Natural killer cell (primary cell): ENCODE data around the gene ELP4. TPM values are rescaled to one million over a fixed set of nuclear protein-coding genes. Genes with fewer than 3 reads are reported as not detected.
"Not testable (repeated sequence)": the region's sequence is repeated elsewhere in the genome, so short reads cannot be mapped to it uniquely, and the experiment has no call there.

ENCODE experiments used
- ATAC-seq, 3 donors: fragments of 150-1000 bp in 2 of 3; fragments of 200-7000 bp in 1 of 3; cut with Tn5 transposase; 1 replicate in 1 of 3; 2 replicates in 2 of 3; pipeline ENCODE4 v1.10.0; 2021; ENCODE audit warnings: mild to moderate bottlenecking in 2 of 3, moderate library complexity in 2 of 3
- DNase-seq, 2 donors: peaks; one replicate each; pipeline versions ENCODE4 v3.0.0 to v3.0.0-alpha.2; 2013 to 2021; ENCODE audit warnings: mixed read lengths in 1 of 2
- H3K27ac ChIP-seq: one replicate; pipeline ENCODE4 v1.5.1; 2013; ENCODE audit warnings: mild to moderate bottlenecking, low read length
- H3K27me3 ChIP-seq: one replicate; pipeline ENCODE4 v1.6.1; 2013; ENCODE audit warnings: low read length; ENCODE audit not compliant: control insufficient read depth, insufficient read depth
- H3K36me3 ChIP-seq: one replicate; pipeline ENCODE4 v1.6.1; 2013; ENCODE audit warnings: low read length; ENCODE audit not compliant: control insufficient read depth, insufficient read depth
- H3K4me1 ChIP-seq: one replicate; pipeline ENCODE4 v1.6.1; 2013; ENCODE audit warnings: low read length; ENCODE audit not compliant: control insufficient read depth, insufficient read depth
- H3K4me3 ChIP-seq: one replicate; pipeline ENCODE4 v1.5.1; 2013; ENCODE audit warnings: low read length
- H3K9me3 ChIP-seq: one replicate; pipeline ENCODE4 v1.6.1; 2013; ENCODE audit warnings: low read length; ENCODE audit not compliant: control insufficient read depth, insufficient read depth
- H3K27ac Mint-ChIP-seq, 2 donors: one replicate each; pipeline ENCODE4 v1.8.0; 2022; ENCODE audit warnings: mild to moderate bottlenecking in 2 of 2, mixed read lengths in 2 of 2, moderate library complexity in 1 of 2
- H3K27me3 Mint-ChIP-seq, 2 donors: one replicate each; pipeline ENCODE4 v1.8.0; 2022; ENCODE audit warnings: low read depth in 2 of 2, mixed read lengths in 2 of 2
- H3K36me3 Mint-ChIP-seq: one replicate; pipeline ENCODE4 v1.8.0; 2022; ENCODE audit warnings: mixed read lengths
- H3K4me1 Mint-ChIP-seq, 2 donors: one replicate each; pipeline ENCODE4 v1.8.0; 2022; ENCODE audit warnings: mixed read lengths in 2 of 2
- H3K4me3 Mint-ChIP-seq: one replicate; pipeline ENCODE4 v1.8.0; 2022; ENCODE audit warnings: mild to moderate bottlenecking, moderate library complexity, mixed read lengths
- H3K9me3 Mint-ChIP-seq, 2 donors: one replicate each; pipeline ENCODE4 v1.8.0; 2022; ENCODE audit warnings: mixed read lengths in 2 of 2
- WGBS: methylation state at CpG from one replicate; pipeline ENCODE4 v1.1.7; 2013; ENCODE audit warnings: missing lambda C conversion rate; ENCODE audit not compliant: insufficient coverage; 5-methylcytosine and 5-hydroxymethylcytosine counted together
- intact Hi-C: fragments of 100-400 bp; cut with micrococcal nuclease; formaldehyde crosslinking; loops from one replicate; pipeline ENCODE4 v1.14.2; 2022
- total RNA-seq, 4 donors: library from RNA; stranded (reverse); fragments of 120-200 nt in 1 of 4; gene quantifications; one replicate each; pipeline versions ENCODE4 v1.2.3 to v1.2.4, GENCODE V29; 2013 to 2022
- TF ChIP-seq, protein P1 (sequence below): fragments of 200-600 bp; IDR thresholded peaks from one replicate; pipeline ENCODE4 v1.8.0; 2022; ENCODE audit warnings: antibody characterized with exemption

Gene ELP4
- total RNA-seq, 3 donors from 2014 or later (not counting 1 experiment from before 2014, with no cell fraction given): 22.8 to 29.6 (median 23.4) TPM

DNA sequence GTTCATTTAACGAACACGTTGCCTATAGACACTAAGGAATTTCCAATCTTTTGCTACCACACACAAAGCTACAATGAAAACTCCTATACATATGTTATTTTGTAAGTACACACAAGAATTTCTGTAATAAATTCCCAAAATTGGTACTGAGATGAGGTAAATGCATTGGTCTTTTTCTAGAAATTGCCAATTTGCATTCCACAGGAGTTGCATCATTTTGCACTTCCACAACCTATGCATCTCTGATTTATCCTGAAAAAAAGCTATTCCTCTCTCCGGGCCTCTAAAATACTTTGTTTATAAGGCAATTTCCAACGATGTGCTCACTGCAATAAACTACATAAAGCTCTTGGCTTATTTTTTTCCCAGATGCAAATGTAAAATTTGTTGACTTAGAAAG, 25.1 kb upstream of the ELP4 start:
- peaks cover 9 to 24% of the 10 kb centered on the region in 2 donors for H3K4me1 Mint-ChIP-seq
- Histone ChIP-seq H3K9me3 (no peaks in the 10 kb centered on the region), H3K4me1 (no peaks in the 10 kb centered on the region), H3K27me3 (no peaks in the 10 kb centered on the region), H3K27ac (no peak overlapping the region), H3K4me3 (no peak overlapping the region), H3K36me3 (no peaks in the 10 kb centered on the region)
- no peak for DNase-seq
- H3K9me3 Mint-ChIP-seq: no peaks in the 10 kb centered on the region
- H3K4me3 Mint-ChIP-seq: no peak overlapping the region
- no peaks in the 10 kb centered on the region for H3K27me3 Mint-ChIP-seq
- WGBS: 100% methylated on average over 2 of the region's 4 CpGs
- intact Hi-C loops: no loop called here
- ATAC-seq: no peak
- H3K36me3 Mint-ChIP-seq: no peaks in the 10 kb centered on the region
- H3K27ac Mint-ChIP-seq: no peak overlapping the region
- TF ChIP-seq, protein P1, sequence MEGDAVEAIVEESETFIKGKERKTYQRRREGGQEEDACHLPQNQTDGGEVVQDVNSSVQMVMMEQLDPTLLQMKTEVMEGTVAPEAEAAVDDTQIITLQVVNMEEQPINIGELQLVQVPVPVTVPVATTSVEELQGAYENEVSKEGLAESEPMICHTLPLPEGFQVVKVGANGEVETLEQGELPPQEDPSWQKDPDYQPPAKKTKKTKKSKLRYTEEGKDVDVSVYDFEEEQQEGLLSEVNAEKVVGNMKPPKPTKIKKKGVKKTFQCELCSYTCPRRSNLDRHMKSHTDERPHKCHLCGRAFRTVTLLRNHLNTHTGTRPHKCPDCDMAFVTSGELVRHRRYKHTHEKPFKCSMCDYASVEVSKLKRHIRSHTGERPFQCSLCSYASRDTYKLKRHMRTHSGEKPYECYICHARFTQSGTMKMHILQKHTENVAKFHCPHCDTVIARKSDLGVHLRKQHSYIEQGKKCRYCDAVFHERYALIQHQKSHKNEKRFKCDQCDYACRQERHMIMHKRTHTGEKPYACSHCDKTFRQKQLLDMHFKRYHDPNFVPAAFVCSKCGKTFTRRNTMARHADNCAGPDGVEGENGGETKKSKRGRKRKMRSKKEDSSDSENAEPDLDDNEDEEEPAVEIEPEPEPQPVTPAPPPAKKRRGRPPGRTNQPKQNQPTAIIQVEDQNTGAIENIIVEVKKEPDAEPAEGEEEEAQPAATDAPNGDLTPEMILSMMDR: no peak

DNA sequence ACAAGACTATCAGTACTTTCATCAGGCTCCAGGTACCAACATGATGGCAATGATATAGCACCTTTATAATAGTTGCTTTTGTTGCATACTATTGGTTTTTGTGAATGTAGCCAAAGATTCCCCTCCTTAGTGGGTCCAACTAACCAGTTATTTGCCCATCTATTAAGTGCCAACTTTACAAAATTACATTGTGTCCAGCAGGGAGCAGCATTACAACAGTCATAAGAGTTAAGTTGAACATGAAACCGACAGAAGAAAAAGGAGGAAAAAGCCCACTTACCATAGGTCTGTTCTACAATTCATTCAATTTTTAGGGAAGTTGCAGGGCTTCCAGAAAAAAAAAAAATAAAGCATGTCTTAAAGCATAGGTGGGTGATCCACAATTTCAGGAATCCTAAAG, 21.7 kb upstream of the ELP4 start:
- 40% methylated on average over 1 of the region's 1 CpG for WGBS
- ATAC-seq: no peak
- no peak overlapping the region for H3K27ac Mint-ChIP-seq
- H3K36me3 ChIP-seq: no peaks in the 10 kb centered on the region
- TF ChIP-seq, protein P1: no peak
- H3K27ac ChIP-seq: no peak overlapping the region
- no peaks in the 10 kb centered on the region for H3K9me3 Mint-ChIP-seq
- no peaks in the 10 kb centered on the region for H3K27me3 ChIP-seq
- peak in 1 of 2 donors; percentile 55 for DNase-seq
- no peaks in the 10 kb centered on the region for H3K9me3 ChIP-seq
- no peaks in the 10 kb centered on the region for H3K36me3 Mint-ChIP-seq
- intact Hi-C loops: no loop called here
- H3K4me3 Mint-ChIP-seq: no peak overlapping the region
- peaks cover 25 to 26% of the 10 kb centered on the region in 2 donors for H3K4me1 Mint-ChIP-seq
- no peak overlapping the region for H3K4me3 ChIP-seq
- no peaks in the 10 kb centered on the region for H3K4me1 ChIP-seq
- H3K27me3 Mint-ChIP-seq: no peaks in the 10 kb centered on the region

DNA sequence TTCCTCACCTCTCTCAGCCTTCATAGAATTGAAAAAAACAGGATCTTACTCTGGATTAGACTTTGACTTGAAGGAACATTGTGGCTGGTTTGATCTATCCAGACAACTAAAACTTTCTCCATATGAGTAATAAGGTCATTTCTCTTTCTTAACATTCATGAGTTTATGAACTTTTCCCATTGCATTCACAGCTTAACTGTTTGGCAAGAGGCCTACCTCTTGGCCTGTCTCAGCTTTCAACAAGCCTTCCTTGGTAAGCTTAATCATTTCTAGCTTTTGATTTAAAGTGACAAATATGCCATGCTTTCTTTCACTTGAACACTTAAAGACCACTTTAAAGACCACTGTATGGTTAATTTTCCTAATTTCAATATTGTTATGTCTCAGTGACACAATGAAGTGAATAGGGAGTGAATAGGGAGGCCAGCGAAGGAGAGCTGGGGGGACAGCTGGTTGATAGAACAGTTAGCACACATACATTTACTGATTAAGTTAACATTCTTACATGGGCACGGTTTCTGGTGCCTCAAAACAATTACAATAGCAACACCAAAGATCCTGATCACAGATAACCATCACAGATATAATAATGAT, 17.1 kb upstream of the ELP4 start:
- no peaks in the 10 kb centered on the region for H3K9me3 Mint-ChIP-seq
- Histone ChIP-seq H3K4me3 (no peak overlapping the region), H3K27me3 (no peaks in the 10 kb centered on the region), H3K4me1 (no peaks in the 10 kb centered on the region), H3K36me3 (no peaks in the 10 kb centered on the region), H3K9me3 (no peaks in the 10 kb centered on the region), H3K27ac (no peak overlapping the region)
- H3K4me1 Mint-ChIP-seq: peaks cover 33 to 38% of the 10 kb centered on the region in 2 donors
- TF ChIP-seq, protein P1: no peak
- DNase-seq: no peak
- H3K36me3 Mint-ChIP-seq: no peaks in the 10 kb centered on the region
- no CpG with 5 or more reads among the region's 2 CpGs for WGBS
- ATAC-seq: no peak
- peak overlapping the region in 1 of 2 donors; percentile 14 for H3K27ac Mint-ChIP-seq
- no peak overlapping the region for H3K4me3 Mint-ChIP-seq
- no peaks in the 10 kb centered on the region for H3K27me3 Mint-ChIP-seq
- intact Hi-C loops: no loop called here

GRCh38 chr11:31493235-31493634, 16.3 kb upstream of the ELP4 start:
- Mint-ChIP-seq H3K27ac (no peak overlapping the region), H3K36me3 (no peaks in the 10 kb centered on the region)
- intact Hi-C loops: no loop called here

GRCh38 chr11:31493762-31494161, 15.8 kb upstream of the ELP4 start:
- H3K4me1 ChIP-seq, DNase-seq, ATAC-seq, H3K27me3 ChIP-seq, intact Hi-C loops, H3K27ac ChIP-seq, H3K27me3 Mint-ChIP-seq, H3K36me3 ChIP-seq, H3K27ac Mint-ChIP-seq, H3K4me3 ChIP-seq, H3K36me3 Mint-ChIP-seq, H3K9me3 Mint-ChIP-seq, H3K4me3 Mint-ChIP-seq, H3K9me3 ChIP-seq: not testable (repeated sequence)
- WGBS: 99% methylated on average over 4 of the region's 4 CpGs
- peaks cover 22 to 39% of the 10 kb centered on the region in 2 donors for H3K4me1 Mint-ChIP-seq

More at GRCh38 chr11:31493235-31493634, 16.3 kb upstream of the ELP4 start:
- Histone ChIP-seq H3K27me3 (no peaks in the 10 kb centered on the region), H3K4me3 (no peak overlapping the region), H3K27ac (no peak overlapping the region), H3K36me3 (no peaks in the 10 kb centered on the region), H3K4me1 (no peaks in the 10 kb centered on the region), H3K9me3 (no peaks in the 10 kb centered on the region)
- WGBS: 98% methylated on average over 2 of the region's 4 CpGs
- DNase-seq (no peak), ATAC-seq (no peak)
- TF ChIP-seq, protein P1: no peak
- Mint-ChIP-seq H3K4me3 (no peak overlapping the region), H3K9me3 (no peaks in the 10 kb centered on the region), H3K4me1 (peaks cover 25 to 37% of the 10 kb centered on the region in 2 donors), H3K27me3 (no peaks in the 10 kb centered on the region)
